DMS153 treated with DMSO at 0.1 percent for 48 hours (cell line): ENCODE measurements around the gene PRXL2A.

Experiments used
- DNase-seq: peaks from one replicate; lab custom pipeline; 2025; ENCODE audit not compliant: unreplicated experiment; lab: John Stamatoyannopoulos, UW

PRXL2A gene

GRCh38 chr10:80460399-80461207 lies 52.3 kb downstream of the PRXL2A start:
- peak; percentile 91 for DNase-seq

GRCh38 chr10:80461208-80462183 lies 53.1 kb downstream of the PRXL2A start:
- DNase-seq, result no peak

- DNase-seq, result no peak
Observed at GRCh38 chr10:80462299-80462980, 54.1 kb downstream of the PRXL2A start.

GRCh38 chr10:80462981-80463741 lies 54.8 kb downstream of the PRXL2A start:
- DNase-seq, result peak; percentile 5

GRCh38 chr10:80463868-80464267 lies 55.5 kb downstream of the PRXL2A start:
- no peak for DNase-seq

- peak; percentile 4 for DNase-seq
Observed at GRCh38 chr10:80464557-80465450, 56.5 kb downstream of the PRXL2A start.

- no peak for DNase-seq
Observed at GRCh38 chr10:80465451-80465835, 57.1 kb downstream of the PRXL2A start.

- no peak for DNase-seq
Observed at GRCh38 chr10:80465839-80466590, 57.7 kb downstream of the PRXL2A start.

- DNase-seq, result no peak
Observed at GRCh38 chr10:80466724-80467326, 58.5 kb downstream of the PRXL2A start.

- DNase-seq, result peak; percentile 11
Observed at GRCh38 chr10:80468002-80468401, 59.7 kb downstream of the PRXL2A start.

- no peak for DNase-seq
Observed at GRCh38 chr10:80468806-80469421, 60.6 kb downstream of the PRXL2A start.

GRCh38 chr10:80470266-80470665 lies 61.9 kb downstream of the PRXL2A start:
- DNase-seq, result no peak

- DNase-seq, result no peak
Observed at GRCh38 chr10:80471001-80471400, 62.6 kb downstream of the PRXL2A start.

GRCh38 chr10:80471715-80472233 lies 63.4 kb downstream of the PRXL2A start:
- DNase-seq, result no peak

GRCh38 chr10:80472234-80473095 lies 64.1 kb downstream of the PRXL2A start:
- DNase-seq, result no peak

GRCh38 chr10:80473096-80473657 lies 64.8 kb downstream of the PRXL2A start:
- DNase-seq, result no peak
